Raji (cell line): Measurements from ENCODE around the gene IL19.

Experiments used
- POLR2A ChIP-seq: IDR thresholded peaks from 2 replicates; pipeline ENCODE4 v1.6.1; 2011; ENCODE audit warnings: low read depth, low read length, control low read depth; ENCODE audit not compliant: insufficient read depth

Gene IL19

GRCh38 chr1:206786212-206786886 is 15.8 kb downstream of the IL19 start:
- no peak for TF ChIP-seq POLR2A

GRCh38 chr1:206787891-206788290 is 17.3 kb downstream of the IL19 start:
- TF ChIP-seq POLR2A = no peak

GRCh38 chr1:206788487-206789050 is 18.0 kb downstream of the IL19 start:
- no peak for TF ChIP-seq POLR2A

- 0 out of 2 replicates have a peak, but pooled peaks have one; percentile 21 for TF ChIP-seq POLR2A
These were observed 20.1 kb downstream of the IL19 start for GRCh38 chr1:206790502-206791250.

- TF ChIP-seq POLR2A = no peak
These were observed 22.5 kb downstream of the IL19 start for GRCh38 chr1:206792939-206793607.

- no peak for TF ChIP-seq POLR2A
These were observed 23.0 kb downstream of the IL19 start for GRCh38 chr1:206793620-206794019.

GRCh38 chr1:206794294-206794908 is 23.8 kb downstream of the IL19 start:
- TF ChIP-seq POLR2A = no peak

GRCh38 chr1:206796116-206796515 is 25.5 kb downstream of the IL19 start:
- TF ChIP-seq POLR2A = no peak

- TF ChIP-seq POLR2A = no peak
These were observed 26.4 kb downstream of the IL19 start for GRCh38 chr1:206796981-206797402.

GRCh38 chr1:206797534-206798383 is 27.2 kb downstream of the IL19 start:
- no peak for TF ChIP-seq POLR2A

GRCh38 chr1:206798384-206798996 is 27.9 kb downstream of the IL19 start:
- TF ChIP-seq POLR2A = no peak

GRCh38 chr1:206799311-206799710 is 28.7 kb downstream of the IL19 start:
- no peak for TF ChIP-seq POLR2A

GRCh38 chr1:206800411-206800810 is 29.8 kb downstream of the IL19 start:
- TF ChIP-seq POLR2A = no peak

- no peak for TF ChIP-seq POLR2A
These were observed 30.3 kb downstream of the IL19 start for GRCh38 chr1:206800891-206801290.
